Breast epithelium (tissue), 4 donors: ENCODE results near the gene EVI2A. TPM values are rescaled to one million over a fixed set of nuclear protein-coding genes. Genes with fewer than 3 reads are reported as not detected.
"Not testable (repeated sequence)": the region's sequence is repeated elsewhere in the genome, so short reads cannot be mapped to it uniquely, and the experiment has no call there.

Experiments used
- DNase-seq, 2 donors: peaks; one replicate each; pipeline ENCODE4 v3.0.0-alpha.2; 2019; ENCODE audit warnings: low spot score in 2 of 2
- H3K27ac ChIP-seq, 2 donors: fragments of 200-600 bp; sonication (generic) in 1 of 2; one replicate each; pipeline ENCODE4 v1.5.1; 2016 to 2019; ENCODE audit warnings: mild to moderate bottlenecking in 1 of 2
- H3K27me3 ChIP-seq, 2 donors: fragments of 200-600 bp; sonication (generic) in 1 of 2; one replicate each; pipeline versions ENCODE4 v1.5.1 to v1.6.0; 2017 to 2019; ENCODE audit warnings: control low read depth in 1 of 2, mild to moderate bottlenecking in 1 of 2
- H3K36me3 ChIP-seq: fragments of 200-600 bp; one replicate; pipeline ENCODE4 v1.5.1; 2019
- H3K4me1 ChIP-seq, 2 donors: fragments of 200-600 bp; sonication (generic); one replicate each; pipeline ENCODE4 v1.5.1; 2016 to 2019; ENCODE audit warnings: control low read depth in 1 of 2
- H3K4me3 ChIP-seq, 3 donors: fragments of 200-600 bp; sonication (generic); 1 replicate in 2 of 3; 2 replicates in 1 of 3; pipeline ENCODE4 v1.5.1; 2016 to 2019; ENCODE audit warnings: mild to moderate bottlenecking in 3 of 3, moderate library complexity in 2 of 3
- H3K9me3 ChIP-seq, 2 donors: fragments of 200-600 bp; sonication (generic) in 1 of 2; one replicate each; pipeline ENCODE4 v1.5.1; 2016 to 2019; ENCODE audit warnings: control low read depth in 1 of 2
- CTCF ChIP-seq, 3 donors: fragments of 450-650 bp; IDR thresholded peaks; one replicate each; pipeline ENCODE4 v1.5.1; 2016 to 2017; ENCODE audit warnings: antibody characterized with exemption in 3 of 3, mild to moderate bottlenecking in 3 of 3, moderate library complexity in 3 of 3
- POLR2A ChIP-seq: fragments of 450-650 bp; IDR thresholded peaks from one replicate; pipeline ENCODE4 v1.6.1; 2016; ENCODE audit warnings: antibody characterized with exemption, mild to moderate bottlenecking, moderate library complexity
- POLR2AphosphoS5 ChIP-seq, 3 donors: sonication (generic); formaldehyde crosslinking; IDR thresholded peaks; one replicate each; pipeline ENCODE4 v1.6.1; 2017; ENCODE audit warnings: antibody characterized with exemption in 3 of 3
- intact Hi-C: fragments of 100-400 bp; cut with DNase I; formaldehyde crosslinking; loops from one replicate; pipeline ENCODE4 v1.15.1; 2023; ENCODE audit warnings: low total_unique reads
- total RNA-seq, 3 donors: library from RNA; depleted of rRNA; stranded (reverse); fragments of >200 nt; gene quantifications; one replicate each; pipeline ENCODE4 v1.1.0, GENCODE V29; 2016

EVI2A gene
- total RNA-seq, 3 donors from 2014 or later: 4.3 to 34.2 (median 8.8) TPM

GRCh38 chr17:31294820-31295488 is 26.5 kb downstream of the EVI2A start:
- no peak overlapping the region for H3K27ac ChIP-seq
- no peaks in the 10 kb centered on the region for H3K9me3 ChIP-seq
- intact Hi-C loops: no loop called here
- TF ChIP-seq CTCF (IDR thresholded peaks at IDR 0.05) (no peak), POLR2AphosphoS5 (IDR thresholded peaks at IDR 0.05) (no peak)
- no peaks in the 10 kb centered on the region for H3K36me3 ChIP-seq
- H3K4me1 ChIP-seq: no peaks in the 10 kb centered on the region
- no peak for DNase-seq
- no peaks in the 10 kb centered on the region for H3K27me3 ChIP-seq
- no peak overlapping the region for H3K4me3 ChIP-seq

GRCh38 chr17:31294231-31294630 is 27.2 kb downstream of the EVI2A start:
- H3K27ac ChIP-seq: no peak overlapping the region
- H3K27me3 ChIP-seq: no peaks in the 10 kb centered on the region
- no peaks in the 10 kb centered on the region for H3K4me1 ChIP-seq
- no peaks in the 10 kb centered on the region for H3K36me3 ChIP-seq
- TF ChIP-seq POLR2AphosphoS5 (IDR thresholded peaks at IDR 0.05) (no peak), CTCF (IDR thresholded peaks at IDR 0.05) (no peak), POLR2A (no peak)
- intact Hi-C loops: no loop called here
- no peaks in the 10 kb centered on the region for H3K9me3 ChIP-seq
- DNase-seq: no peak
- no peak overlapping the region for H3K4me3 ChIP-seq

GRCh38 chr17:31293581-31293980 is 27.8 kb downstream of the EVI2A start:
- DNase-seq: no peak
- no peak overlapping the region for H3K27ac ChIP-seq
- no peak overlapping the region for H3K4me3 ChIP-seq
- H3K27me3 ChIP-seq: no peaks in the 10 kb centered on the region
- H3K4me1 ChIP-seq: no peaks in the 10 kb centered on the region
- H3K9me3 ChIP-seq: no peaks in the 10 kb centered on the region
- intact Hi-C loops: no loop called here
- H3K36me3 ChIP-seq: no peaks in the 10 kb centered on the region
- TF ChIP-seq POLR2AphosphoS5 (IDR thresholded peaks at IDR 0.05) (no peak), POLR2A (no peak), CTCF (IDR thresholded peaks at IDR 0.05) (no peak)

DNA sequence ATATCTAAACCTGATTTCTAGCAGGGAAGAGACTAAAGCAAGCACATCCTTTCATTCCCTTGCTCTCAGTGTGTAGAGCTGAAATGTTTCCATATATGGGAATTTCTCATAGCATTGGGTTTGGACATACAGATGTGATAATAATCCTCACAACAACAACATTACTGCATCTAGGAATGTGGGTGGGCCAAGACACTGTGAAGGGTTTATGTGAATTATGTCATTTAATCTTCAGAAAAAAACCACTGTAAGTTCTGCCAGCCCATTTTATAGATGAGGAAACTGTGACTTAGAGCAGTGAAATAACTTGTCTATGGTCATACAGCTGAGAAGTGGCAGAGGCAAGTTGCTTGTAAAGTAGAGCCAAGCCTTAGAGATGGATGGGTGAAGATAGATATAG is 29.6 kb downstream of the EVI2A start:
- H3K4me1 ChIP-seq: no peaks in the 10 kb centered on the region
- no peaks in the 10 kb centered on the region for H3K27me3 ChIP-seq
- H3K27ac ChIP-seq: no peak overlapping the region
- intact Hi-C loops: no loop called here
- no peaks in the 10 kb centered on the region for H3K36me3 ChIP-seq
- no peak overlapping the region for H3K4me3 ChIP-seq
- TF ChIP-seq CTCF (IDR thresholded peaks at IDR 0.05): no peak
- no peak for TF ChIP-seq POLR2AphosphoS5 (IDR thresholded peaks at IDR 0.05)
- no peak for DNase-seq
- H3K9me3 ChIP-seq: no peaks in the 10 kb centered on the region

DNA sequence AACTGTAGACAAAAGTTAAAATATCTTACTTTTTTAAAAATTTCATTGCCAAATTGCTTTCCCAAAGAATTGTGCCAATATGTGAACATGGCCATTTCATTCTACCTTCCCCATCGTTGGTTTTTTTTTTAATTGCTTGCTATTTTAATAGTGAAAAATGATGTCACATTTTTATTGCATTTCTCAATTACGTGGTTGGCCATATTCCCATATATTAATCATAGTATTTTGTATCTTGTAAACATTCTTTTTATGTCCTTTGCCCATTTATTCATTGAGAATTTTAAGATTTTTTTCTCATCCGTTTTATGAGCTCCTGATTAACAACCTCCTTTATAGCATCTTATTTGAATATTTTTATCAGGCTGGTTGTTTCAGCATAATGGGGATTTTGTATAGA is 31.6 kb downstream of the EVI2A start:
- DNase-seq: no peak
- no peak overlapping the region for H3K4me3 ChIP-seq
- H3K9me3 ChIP-seq: no peaks in the 10 kb centered on the region
- H3K27ac ChIP-seq: no peak overlapping the region
- intact Hi-C loops: no loop called here
- no peaks in the 10 kb centered on the region for H3K36me3 ChIP-seq
- H3K4me1 ChIP-seq: no peaks in the 10 kb centered on the region
- H3K27me3 ChIP-seq: no peaks in the 10 kb centered on the region
- TF ChIP-seq POLR2AphosphoS5 (IDR thresholded peaks at IDR 0.05) (no peak), POLR2A (no peak), CTCF (IDR thresholded peaks at IDR 0.05) (no peak)

DNA sequence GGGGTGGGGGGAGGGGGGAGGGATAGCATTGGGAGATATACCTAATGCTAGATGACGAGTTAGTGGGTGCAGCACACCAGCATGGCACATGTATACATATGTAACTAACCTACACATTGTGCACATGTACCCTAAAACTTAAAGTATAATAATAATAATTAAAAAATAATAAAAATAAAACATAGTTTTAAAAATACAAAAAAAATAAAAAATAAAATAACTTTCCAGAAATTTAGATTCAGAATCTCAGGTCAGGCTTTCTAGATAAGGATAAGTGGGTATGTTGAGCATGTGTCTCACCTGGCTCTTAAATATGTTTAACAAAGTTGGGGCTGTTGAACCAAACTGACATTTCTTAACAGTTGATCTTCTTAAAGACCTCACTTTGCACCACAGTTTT is 33.5 kb downstream of the EVI2A start:
- H3K36me3 ChIP-seq, intact Hi-C loops, H3K27ac ChIP-seq, H3K27me3 ChIP-seq, DNase-seq, H3K9me3 ChIP-seq, H3K4me1 ChIP-seq, H3K4me3 ChIP-seq: not testable (repeated sequence)
